NCI-H1048 (cell line): ENCODE data around the gene ACTL7A.
"Not testable (repeated sequence)": the region's sequence is repeated elsewhere in the genome, so short reads cannot be mapped to it uniquely, and the experiment has no call there.

Experiments used
- DNase-seq: peaks from one replicate; lab custom pipeline; 2025; lab: John Stamatoyannopoulos, UW

The ACTL7A gene

GRCh38 chr9:108861997-108862396 is at the start of gene ACTL7A:
TSS of gene ACTL7A (plus strand) at chr9:108862266. CDS start at chr9:108862323, 57 bp downstream.
- no peak for DNase-seq

GRCh38 chr9:108812396-108813025 is 49.6 kb upstream of the ACTL7A start:
- no peak for DNase-seq

- no peak for DNase-seq
Observed at GRCh38 chr9:108813951-108814601, 48.0 kb upstream of the ACTL7A start.

- DNase-seq: no peak
Observed at GRCh38 chr9:108815156-108815555, 46.9 kb upstream of the ACTL7A start.

GRCh38 chr9:108816037-108816436 is 46.0 kb upstream of the ACTL7A start:
- no peak for DNase-seq

- DNase-seq: no peak
Observed at GRCh38 chr9:108823829-108824228, 38.2 kb upstream of the ACTL7A start.

- no peak for DNase-seq
Observed at GRCh38 chr9:108830272-108830671, 31.8 kb upstream of the ACTL7A start.

- DNase-seq: no peak
Observed at GRCh38 chr9:108831496-108832178, 30.4 kb upstream of the ACTL7A start.

GRCh38 chr9:108832179-108832500 is 29.9 kb upstream of the ACTL7A start:
- no peak for DNase-seq

GRCh38 chr9:108834959-108835665 is 27.0 kb upstream of the ACTL7A start:
- no peak for DNase-seq

- DNase-seq: no peak
Observed at GRCh38 chr9:108835831-108836230, 26.2 kb upstream of the ACTL7A start.

- DNase-seq: no peak
Observed at GRCh38 chr9:108836319-108836718, 25.7 kb upstream of the ACTL7A start.

- DNase-seq: no peak
Observed at GRCh38 chr9:108836781-108837180, 25.3 kb upstream of the ACTL7A start.

GRCh38 chr9:108837530-108837929 is 24.5 kb upstream of the ACTL7A start:
- no peak for DNase-seq

GRCh38 chr9:108838017-108838416 is 24.0 kb upstream of the ACTL7A start:
- DNase-seq: no peak

- DNase-seq: not testable (repeated sequence)
Observed at GRCh38 chr9:108839561-108839960, 22.5 kb upstream of the ACTL7A start.

- DNase-seq: no peak
Observed at GRCh38 chr9:108842610-108843295, 19.3 kb upstream of the ACTL7A start.

- no peak for DNase-seq
Observed at GRCh38 chr9:108844391-108844790, 17.7 kb upstream of the ACTL7A start.

GRCh38 chr9:108844856-108845255 is 17.2 kb upstream of the ACTL7A start:
- DNase-seq: no peak

GRCh38 chr9:108845507-108845906 is 16.6 kb upstream of the ACTL7A start:
- no peak for DNase-seq

- no peak for DNase-seq
Observed at GRCh38 chr9:108845947-108846346, 16.1 kb upstream of the ACTL7A start.

- DNase-seq: not testable (repeated sequence)
Observed at GRCh38 chr9:108848296-108848695, 13.8 kb upstream of the ACTL7A start.
